HG02884 (cell line): ENCODE results near the gene FBXO3.
"Not testable (repeated sequence)": the region's sequence is repeated elsewhere in the genome, so short reads cannot be mapped to it uniquely, and the experiment has no call there.

Experiments used
- ATAC-seq: cut with Tn5 transposase; IDR thresholded peaks from one replicate; pipeline ENCODE4 v1.9.1; 2021; ENCODE audit warnings: mild to moderate bottlenecking, moderate library complexity; ENCODE audit not compliant: unreplicated experiment

Gene FBXO3

DNA sequence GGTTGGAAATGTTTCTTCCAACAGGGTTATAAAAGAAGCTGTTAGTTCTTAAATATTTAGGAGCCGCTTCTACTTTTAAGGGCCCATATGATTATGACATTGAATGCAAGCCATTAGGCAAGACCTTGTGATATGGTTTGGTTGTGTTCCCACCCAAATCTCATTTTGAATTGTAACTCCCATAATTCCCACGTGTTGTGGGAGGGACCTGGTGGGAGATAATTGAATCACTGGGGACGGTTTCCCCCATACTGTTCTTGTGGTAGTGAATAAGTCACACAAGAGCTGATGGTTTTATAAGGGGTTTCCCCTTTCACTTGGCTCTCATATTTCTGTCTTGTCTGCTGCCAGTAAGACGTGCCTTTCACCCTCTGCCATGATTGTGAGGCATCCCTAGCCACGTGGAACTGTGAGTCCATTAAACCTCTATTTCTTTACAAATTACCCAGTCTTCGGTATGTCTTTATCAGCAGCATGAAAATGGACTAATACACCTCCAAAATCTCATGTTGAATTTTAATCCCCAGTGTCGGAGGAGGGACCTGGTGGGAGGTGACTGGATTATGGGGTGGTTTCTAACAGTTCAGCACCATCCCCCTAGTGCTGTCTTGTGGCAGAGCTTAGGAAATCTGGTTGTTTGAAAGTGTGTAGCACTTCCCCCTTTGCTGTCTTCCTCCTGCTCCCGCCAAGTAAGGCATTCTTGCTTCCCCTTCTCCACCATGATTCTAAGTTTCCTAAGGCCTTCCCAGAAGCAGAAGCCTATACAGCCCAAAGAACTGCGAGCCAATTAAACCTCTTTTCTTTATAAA lies 42.4 kb downstream of the FBXO3 start:
- no peak for ATAC-seq

DNA sequence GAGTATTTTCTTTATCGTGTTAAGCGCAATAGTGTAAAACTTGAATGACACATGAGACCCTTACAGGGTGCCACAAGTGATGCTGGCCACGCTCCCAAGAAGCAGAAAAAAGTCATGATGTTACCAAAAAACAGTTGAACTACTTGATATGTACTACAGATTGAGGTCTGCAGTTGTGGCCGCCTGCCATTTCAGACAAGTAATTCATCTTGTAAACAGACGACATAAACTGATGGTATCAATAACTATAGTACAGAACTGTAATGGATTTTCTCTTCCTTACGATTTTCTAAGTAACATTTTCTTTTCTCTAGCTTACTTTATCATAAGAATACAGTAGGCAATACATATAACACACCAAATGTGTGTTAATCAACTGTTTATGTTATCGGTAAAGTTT lies 43.6 kb downstream of the FBXO3 start:
- no peak for ATAC-seq

DNA sequence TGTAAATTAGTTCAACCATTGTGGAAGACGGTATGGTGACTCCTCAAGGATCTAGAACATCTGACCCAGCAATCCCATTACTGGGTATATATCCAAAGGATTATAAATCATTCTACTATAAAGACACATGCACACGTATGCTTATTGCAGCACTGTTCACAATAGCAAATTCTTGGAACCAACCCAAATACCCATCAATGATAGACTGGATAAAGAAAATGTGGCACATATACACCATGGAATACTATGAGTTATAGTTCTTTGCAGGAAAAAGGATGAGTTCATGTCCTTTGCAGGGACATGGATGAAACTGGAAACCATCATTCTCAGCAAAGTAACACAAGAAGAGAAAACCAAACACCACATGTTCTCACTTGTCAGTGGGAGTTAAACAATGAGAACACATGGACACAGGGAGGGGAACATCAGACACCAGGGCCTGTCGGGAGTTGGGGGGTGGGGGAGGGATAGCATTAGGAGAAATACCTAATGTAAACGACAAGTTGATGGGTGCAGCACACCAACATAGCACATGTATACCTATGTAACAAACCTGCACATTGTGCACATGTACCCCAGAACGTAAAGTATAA lies 45.2 kb downstream of the FBXO3 start:
- ATAC-seq: not testable (repeated sequence)

DNA sequence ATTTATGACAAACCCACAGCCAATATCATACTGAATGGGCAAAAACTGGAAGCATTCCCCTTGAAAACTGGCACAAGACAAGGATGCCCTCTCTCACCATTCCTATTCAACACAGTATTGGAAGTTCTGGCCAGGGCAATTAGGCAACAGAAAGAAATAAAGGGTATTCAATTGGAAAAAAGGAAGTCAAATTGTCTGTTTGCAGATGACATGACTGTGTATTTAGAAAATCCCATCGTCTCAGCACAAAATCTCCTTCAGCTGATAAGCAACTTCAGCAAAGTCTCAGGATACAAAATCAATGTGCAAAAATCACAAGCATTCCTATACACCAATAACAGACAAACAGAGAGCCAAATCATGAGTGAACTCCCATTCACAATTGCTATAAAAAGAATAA lies 46.8 kb downstream of the FBXO3 start:
- not testable (repeated sequence) for ATAC-seq

DNA sequence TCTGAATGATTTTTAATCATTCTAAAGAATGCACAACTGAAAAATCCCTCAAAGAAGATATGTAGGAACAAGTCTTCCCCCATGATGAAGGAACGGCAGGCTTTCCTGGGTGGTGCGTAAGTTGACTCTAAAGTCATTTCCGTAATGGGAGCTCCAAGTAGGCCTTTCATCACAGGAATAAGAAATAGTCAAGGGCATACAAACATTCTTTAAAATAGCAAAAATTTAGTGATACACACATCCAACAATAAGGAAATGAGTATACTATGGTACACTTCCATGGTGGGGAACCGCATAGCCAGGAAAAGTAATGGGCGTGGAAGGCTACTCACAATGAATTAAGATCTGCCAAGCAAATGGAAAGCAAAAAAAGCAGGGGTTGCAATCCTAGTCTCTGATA lies 48.8 kb downstream of the FBXO3 start:
- no peak for ATAC-seq

DNA sequence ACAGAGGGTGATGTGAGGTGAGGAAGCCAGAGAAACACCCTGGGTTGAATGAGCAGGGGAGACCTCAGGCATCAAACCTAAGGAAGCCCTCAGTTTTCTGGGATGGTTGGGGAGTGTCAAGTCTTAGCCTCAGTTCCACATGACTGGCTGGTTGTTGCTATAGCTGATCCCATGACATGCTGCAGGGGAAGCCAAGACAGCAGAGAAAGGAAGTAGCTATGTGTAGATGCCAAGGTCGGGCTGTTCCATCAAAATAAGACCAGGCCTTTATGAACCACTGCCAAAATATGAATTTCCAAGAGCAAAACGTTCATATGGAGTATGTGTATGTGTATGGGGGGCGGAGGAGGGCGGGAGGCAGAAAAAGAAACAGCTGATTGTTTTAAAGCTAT lies 49.7 kb downstream of the FBXO3 start:
- no peak for ATAC-seq

DNA sequence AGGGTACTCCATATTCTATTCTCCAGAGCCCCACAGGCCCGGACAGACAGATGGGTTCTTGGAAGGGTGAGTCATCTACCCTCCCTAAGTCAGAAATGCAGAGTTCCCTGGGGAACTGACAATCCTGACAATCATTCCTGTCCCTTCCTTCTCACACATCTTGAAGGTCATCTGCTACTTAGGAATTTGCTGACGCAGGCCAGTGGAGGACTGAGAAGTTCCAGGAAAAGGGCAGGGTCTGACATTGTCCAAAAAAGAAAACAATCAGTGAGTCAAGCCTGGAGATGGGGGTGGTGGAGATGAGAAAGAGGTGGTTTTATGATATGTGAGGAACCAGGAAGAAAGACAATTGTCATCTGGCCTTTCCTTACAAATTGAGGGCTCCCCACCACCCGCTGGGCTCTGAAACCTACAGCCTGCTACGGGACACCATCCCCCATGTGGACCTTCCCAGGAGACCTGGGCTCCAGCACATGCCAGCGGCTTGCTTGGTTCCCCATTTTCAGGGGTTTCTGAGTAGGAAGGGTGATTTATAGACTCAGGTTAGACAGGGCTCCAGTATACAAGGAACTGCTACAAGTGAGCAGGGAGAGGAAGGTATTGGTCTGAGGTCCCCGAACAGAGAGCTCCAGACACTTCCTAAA lies 51.0 kb downstream of the FBXO3 start:
- ATAC-seq: peak; percentile 20

DNA sequence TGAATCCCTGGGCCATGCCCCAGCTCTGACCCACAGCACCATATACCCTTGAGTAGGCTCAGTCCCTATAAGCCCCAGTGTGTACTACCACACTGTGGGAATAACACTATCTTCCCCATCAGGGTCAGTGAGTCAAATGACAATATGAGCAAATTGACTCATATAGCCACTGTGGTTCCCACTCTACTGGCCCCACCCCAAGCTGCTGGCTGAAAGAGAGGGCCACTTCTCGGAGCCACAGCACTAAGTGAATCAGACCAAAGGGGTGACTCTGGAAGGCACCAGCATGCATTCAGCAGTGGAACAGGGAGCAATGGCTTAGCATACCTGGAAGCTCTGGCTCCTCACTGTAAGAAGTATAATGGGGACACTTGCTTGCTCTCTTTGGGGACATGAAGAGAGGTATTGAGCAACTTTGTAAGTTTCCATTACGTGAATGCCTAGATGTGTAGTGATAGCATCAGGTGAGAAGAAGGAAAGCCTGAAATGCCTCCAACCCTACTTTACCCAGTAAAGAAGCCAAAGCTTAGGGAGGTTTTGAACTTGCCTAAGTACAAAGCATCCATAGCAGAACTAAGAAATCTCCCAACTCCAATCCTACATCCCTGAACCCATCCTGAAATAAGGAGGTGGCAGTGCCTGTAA lies 51.6 kb downstream of the FBXO3 start:
- ATAC-seq: peak; percentile 82

DNA sequence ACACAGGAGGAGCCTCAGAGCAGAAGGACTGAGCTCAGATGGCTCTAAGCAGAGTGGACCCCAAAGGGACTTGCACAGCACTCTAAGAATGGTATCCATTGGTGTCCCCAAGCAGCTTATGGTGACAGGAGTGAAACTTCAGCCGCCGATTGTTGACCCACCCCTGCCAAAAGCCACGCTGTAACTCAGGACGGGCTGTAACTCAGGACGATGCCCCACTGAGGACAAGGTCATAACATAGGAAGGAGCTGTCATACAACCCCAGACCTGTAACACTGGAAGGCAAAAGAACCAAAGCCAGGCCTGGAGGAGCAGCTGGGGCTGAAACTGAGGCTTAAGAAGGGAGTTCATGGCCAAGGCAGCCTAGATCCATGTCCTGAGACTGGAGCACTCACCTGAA lies 52.3 kb downstream of the FBXO3 start:
- no peak for ATAC-seq

DNA sequence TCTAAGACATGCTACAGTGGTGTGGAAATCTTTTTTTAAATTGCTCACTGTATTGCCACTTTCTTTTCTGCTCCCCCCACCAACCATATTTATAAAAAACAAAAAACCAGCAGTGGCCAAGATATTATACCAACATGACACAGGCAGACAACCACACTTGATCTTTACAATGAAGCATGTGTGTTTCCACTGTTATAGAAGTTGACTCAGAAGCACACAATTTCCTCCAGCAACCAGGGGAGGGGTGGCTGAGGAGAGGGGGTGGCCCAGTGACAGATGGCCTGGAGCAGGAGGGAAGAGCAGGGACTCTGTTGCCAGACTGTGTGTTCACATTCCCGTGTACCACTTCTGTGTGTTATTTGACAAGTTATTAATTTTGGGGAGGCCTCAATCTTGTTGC lies 52.9 kb downstream of the FBXO3 start:
- no peak for ATAC-seq

DNA sequence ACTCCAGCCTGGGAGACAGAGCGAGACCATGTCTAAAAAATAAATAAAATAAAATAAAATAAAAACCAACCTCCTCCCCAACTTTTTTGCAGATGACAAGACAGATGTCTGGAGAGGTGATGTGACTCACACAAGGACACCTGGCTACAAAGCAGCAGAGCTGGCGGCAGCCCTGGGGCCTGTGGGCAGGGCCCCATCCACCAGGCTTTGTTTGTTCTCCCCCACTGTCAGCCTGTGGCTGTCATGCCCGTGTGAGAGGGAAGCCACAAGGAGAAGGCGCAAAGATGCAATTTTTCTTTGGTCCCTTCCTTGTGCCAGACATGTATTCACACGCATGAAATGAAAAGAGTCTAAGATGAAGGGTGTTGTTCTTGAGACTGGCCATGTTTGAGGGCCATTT lies 54.7 kb downstream of the FBXO3 start:
- no peak for ATAC-seq

DNA sequence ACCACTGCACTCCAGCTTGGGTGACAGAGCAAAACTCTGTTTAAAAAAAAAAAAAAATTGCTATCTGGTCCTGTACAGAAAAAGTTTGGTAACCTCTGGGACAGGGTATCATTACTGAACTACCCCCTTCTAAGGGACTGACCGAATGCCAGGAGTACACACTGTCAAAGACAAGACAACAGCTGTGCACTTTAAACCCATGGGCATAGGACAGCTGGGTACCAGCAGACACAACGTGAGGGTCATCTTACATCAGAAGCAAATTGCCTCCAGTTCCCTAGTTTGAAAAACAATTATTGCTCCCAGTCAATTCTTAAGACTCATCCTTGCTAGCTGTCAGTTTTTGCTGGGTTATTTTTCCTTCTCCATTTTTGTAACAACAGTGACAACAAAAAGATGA lies 55.9 kb downstream of the FBXO3 start:
- ATAC-seq: no peak

DNA sequence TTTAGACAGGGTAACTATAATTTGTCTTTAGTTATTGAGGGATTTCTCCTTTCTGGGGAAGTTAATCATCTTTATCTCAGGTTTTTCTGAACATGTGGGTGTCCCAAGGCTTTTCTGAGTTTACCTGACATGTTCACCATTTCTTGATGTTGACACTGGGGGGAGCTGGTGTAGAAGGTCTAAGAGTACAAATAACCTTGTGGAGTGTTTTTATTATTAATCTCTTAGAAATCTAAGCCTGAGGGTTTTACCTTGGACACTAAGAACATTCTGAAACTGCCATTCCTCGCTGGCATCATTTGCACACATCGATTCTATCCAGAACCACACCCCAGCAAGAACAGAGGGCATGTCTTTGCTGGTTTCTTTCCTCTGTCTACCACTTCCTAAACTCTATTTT lies 58.1 kb downstream of the FBXO3 start:
- no peak for ATAC-seq

DNA sequence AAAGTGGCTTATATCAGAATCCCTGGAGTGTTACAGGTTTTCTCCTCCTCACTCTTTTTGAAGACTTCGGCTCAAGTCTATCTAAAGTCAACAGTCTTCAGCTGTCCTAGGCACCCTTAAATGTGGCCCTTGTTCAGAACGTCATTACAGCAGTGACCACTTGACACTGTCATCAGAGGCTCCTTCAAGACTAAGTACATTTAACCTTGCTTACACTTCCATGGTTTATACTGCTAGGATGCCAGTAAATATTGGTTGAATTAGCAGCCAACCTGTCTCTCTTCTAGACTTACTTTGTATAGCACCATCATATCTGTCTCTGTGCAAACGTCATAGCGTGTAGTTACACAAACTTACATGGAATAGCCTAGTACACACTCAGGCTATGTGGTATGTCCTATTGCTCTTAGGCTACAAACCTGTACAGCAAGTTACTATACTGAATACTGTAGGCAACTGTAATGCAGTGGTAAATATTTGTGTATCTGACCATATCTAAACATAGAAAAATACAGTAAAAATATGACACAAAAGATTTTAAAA lies 60.4 kb downstream of the FBXO3 start:
- ATAC-seq: no peak

DNA sequence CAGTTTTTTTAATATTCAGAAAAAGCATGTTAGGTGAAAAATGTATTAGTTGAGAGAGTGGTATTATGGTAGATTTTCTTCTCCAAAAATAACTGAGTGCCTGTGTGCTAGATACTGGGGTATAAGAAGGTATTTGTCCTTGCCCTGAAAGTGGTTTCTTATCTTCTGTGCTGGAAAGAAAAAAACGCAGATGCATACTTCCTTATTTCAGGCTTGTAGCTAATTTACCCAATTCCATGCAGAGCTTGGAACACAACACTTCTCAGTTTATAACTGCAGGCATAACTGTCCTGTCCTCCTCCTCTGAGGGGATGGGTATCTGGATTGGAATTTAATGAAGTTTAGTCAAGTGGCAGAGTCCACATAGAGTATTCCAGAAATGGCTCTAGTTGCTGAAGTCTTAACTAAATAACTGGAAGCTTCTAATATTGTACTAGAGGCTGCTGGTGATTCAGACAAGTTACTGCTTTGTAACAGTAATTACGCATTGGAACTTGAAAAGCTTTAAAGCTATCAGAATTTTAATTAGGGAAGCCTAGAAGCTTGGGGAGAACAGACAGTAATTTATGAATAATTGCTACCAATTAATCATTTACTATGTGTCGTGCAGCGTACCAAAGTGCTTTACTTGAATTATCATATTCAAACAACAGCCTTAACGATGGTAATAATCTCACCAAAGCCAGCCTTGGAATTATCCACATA lies 61.0 kb downstream of the FBXO3 start:
- ATAC-seq: no peak

DNA sequence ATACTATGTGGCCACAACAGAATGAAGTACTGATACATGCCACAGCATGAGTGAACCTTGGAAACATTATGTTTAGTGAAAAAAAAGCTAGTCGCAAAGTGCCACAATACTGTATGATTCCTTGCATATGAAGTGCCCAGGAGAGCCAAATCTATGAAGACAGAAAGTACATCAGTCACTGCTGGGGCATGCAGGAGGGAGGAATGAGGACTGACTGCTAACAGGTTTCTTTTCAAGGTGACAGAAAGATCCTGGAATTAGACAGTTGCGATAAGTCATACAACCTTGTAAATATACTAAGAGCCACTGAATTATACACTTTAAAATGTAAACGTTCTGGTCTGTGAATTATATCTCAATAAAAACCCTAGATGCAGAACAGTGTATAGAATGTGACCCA lies 61.9 kb downstream of the FBXO3 start:
- ATAC-seq: no peak

DNA sequence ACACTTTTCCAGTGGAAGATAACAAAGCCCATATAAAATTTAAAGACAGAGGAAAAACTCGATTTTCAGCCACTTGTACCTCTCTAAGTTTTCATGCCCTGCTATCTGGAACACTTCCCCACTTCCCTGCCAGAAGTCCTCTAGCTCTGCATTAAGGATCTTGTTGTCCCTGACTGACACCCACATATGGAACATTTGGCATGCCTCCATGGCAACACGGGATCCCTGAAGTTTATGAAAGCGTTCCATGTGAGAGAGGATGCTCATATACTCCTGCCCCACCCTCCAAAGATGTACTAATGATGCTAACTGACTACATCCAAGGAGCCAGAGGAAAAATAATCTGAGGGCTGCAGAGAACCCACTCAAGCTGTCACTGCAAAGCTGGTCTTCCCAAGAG lies 64.9 kb downstream of the FBXO3 start:
- ATAC-seq: no peak

DNA sequence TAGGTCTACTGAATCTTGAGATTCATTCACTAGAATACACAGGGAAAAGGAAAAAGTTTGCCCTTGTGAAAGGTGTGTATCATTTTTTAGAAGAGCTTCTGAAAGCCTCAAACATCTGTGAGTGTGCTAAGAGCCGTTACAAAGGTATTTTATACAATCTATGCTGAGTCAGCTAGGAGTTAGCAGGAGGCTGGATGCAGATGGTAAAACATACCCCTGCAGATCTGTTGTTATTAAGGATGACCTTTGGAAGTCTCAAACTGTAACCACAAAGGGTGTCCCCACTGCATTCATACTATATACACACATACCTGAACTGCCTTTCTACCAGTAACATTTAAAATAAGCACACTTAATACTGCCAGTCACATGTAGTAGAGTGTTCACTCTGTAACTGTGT lies 65.3 kb downstream of the FBXO3 start:
- ATAC-seq: no peak

DNA sequence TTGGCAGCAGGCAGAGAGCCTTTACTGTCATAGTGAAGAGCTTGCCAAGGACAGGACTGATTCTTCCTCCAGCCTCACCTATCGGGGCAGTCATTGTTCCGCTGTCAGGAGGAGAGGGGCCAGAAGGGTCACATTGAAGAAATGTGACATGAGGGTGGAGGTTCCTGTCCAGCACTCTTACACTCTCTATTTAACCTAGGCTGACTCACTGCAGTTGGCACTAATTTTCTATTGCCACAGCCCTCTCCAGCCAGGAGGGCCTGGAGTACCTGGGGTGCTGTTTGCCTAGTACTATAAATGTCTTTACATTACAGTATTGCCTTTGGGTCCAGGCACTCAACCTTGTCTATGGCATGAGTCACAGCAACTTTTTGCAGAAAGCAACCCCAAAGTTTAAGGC lies 66.5 kb downstream of the FBXO3 start:
- ATAC-seq: not testable (repeated sequence)

DNA sequence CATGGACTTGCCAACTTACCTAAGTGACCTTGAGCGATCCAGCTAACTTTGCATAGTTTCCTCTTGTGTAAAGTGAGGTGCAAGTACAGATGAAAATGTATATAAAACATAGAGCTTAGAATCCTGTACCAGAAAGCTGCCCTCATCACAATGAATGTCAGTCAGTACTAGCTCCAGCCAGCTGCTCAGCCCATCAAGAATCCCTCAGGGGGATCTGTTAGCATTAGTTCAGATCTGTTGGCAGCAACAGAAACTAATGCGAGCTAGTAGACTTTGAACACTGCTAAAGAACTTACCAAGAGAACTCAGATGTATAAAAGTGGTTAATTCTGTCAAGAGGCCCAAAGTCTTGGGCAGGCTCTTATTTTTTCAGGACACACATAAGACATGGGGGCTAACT lies 67.4 kb downstream of the FBXO3 start:
- no peak for ATAC-seq

DNA sequence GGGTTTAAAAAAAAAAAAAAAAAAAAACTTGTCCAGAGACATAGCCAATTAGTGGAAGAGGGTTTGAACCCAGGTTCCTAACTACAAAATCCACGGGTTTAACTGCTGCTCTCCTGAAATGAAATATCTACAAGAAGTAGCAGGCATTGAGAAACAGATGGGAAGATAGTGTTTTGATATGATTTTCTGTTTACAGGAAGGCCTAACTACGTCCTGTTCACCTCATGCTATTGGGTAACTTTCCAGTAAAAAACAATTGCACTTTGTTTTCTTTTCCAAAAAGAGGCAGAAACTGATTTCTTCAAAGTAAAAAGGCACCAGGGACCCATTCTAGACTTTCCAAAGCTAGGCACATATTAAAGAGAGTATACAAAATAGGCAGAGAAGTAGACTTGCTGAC lies 67.8 kb downstream of the FBXO3 start:
- ATAC-seq: no peak
